ENCODE data around the gene PPFIA3. TPM values are rescaled to one million over a fixed set of nuclear protein-coding genes. Genes with fewer than 3 reads are reported as not detected.

Gene PPFIA3
- total and polyA plus RNA-seq, 2 of the 8 experiments (the other 6 are each of a cell fraction or from before 2014, with no cell fraction given), result 15.9 to 25.3 TPM

DNA sequence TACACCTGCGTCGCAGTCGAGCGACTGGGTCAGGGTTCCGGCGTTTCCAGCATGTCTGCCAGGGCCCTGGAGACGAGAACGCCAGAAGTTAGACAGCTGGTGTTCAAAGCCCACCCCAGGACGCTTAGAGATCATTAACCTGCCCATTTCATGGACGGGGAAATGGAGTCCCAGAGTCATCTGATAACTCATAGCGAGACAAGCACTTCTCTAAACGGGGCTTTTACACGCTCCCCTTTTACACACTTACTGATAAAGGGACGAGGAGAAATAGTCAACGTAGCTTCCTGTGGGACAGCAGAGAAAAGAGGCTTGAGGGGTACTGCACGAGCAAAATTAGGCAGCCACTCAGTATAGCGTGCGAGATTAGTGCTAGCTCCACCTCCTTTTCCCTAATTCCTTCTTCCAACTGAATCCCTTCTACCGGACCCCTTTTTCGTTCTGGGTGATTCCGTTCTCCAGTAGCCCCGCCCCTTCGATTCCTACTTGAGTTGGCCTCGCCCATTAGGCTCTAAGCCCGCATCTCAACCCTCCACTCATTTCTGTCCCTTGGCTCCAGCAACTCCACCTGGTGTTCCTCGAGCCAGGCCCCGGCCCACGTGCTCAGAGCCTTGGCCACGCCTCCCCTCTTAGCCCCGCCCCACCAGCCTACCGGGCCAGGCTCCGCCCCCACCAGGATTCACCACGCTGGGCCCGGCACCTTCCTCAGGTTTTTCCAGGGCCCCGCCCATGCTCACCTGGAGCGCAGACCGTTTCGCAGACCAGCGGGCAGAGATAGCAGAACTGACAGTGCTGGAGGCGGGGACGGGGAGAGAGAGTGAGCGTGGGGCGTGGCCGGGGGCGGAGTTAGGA, 32.1 kb downstream of the PPFIA3 start (continued):
- no peak; the same call in 1 of the 2 replicates for TF ChIP-seq NRF1 (IDR thresholded peaks at IDR 0.05; ENCODE audit: low read depth, low read length)
- TF ChIP-seq GABPA (IDR thresholded peaks at IDR 0.05; ENCODE audit: borderline replicate concordance, insufficient read depth, low read length), result no peak
- TF ChIP-seq POLR2AphosphoS5 (IDR thresholded peaks at IDR 0.05; ENCODE audit: low read depth, low read length), result peak; percentile 30
- TF ChIP-seq RAD21 (IDR thresholded peaks at IDR 0.05 in 1 of 2, conservative IDR thresholded peaks at IDR 0.05 in 1 of 2; ENCODE audit: low read depth in 2 of 2, low read length in 2 of 2), result no peak
- no peak for TF ChIP-seq SP2 (IDR thresholded peaks at IDR 0.05; ENCODE audit: low read length)
- TF ChIP-seq, protein P1, sequence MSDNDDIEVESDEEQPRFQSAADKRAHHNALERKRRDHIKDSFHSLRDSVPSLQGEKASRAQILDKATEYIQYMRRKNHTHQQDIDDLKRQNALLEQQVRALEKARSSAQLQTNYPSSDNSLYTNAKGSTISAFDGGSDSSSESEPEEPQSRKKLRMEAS (IDR thresholded peaks at IDR 0.05), result peak; percentile 96
- TF ChIP-seq SIN3A (conservative IDR thresholded peaks at IDR 0.05 in 1 of 2, IDR thresholded peaks at IDR 0.05 in 1 of 2; ENCODE audit: low read depth in 1 of 2, low read length in 2 of 2), result peak in 1 of 2 experiments; percentile 92; a peak in 3 of 4 replicates
- TF ChIP-seq RXRA (IDR thresholded peaks at IDR 0.05; ENCODE audit: insufficient read depth, low read depth, low read length), result no peak
- no peak for TF ChIP-seq BACH1 (IDR thresholded peaks at IDR 0.05; ENCODE audit: low read length)
- TF ChIP-seq FOSL1 (IDR thresholded peaks at IDR 0.05; ENCODE audit: insufficient read depth, low read depth, low read length), result no peak
- TF ChIP-seq POLR2A (IDR thresholded peaks at IDR 0.05; ENCODE audit: control extremely low read depth in 1 of 2, low read depth in 2 of 2, low read length in 2 of 2), result peak in 1 of 2 experiments; percentile 53; a peak in 1 of 3 replicates
- TF ChIP-seq TBP (IDR thresholded peaks at IDR 0.05; ENCODE audit: low read depth, low read length), result peak; percentile 75
- no peak for TF ChIP-seq YY1 (IDR thresholded peaks at IDR 0.05; ENCODE audit: low read depth, low read length)
- TF ChIP-seq CHD2 (IDR thresholded peaks at IDR 0.05; ENCODE audit: low read length), result 0 out of 2 replicates have a peak, but pooled peaks have one; percentile 8
- TF ChIP-seq PHF8 (conservative IDR thresholded peaks at IDR 0.05; ENCODE audit: low read depth, low read length), result no peak
- TF ChIP-seq HDAC2 (IDR thresholded peaks at IDR 0.05; ENCODE audit: borderline replicate concordance in 1 of 2, low read depth in 2 of 2, low read length in 2 of 2), result peak in 1 of 2 experiments; percentile 84; a peak in 1 of 4 replicates
- no peak for TF ChIP-seq RNF2 (IDR thresholded peaks at IDR 0.05; ENCODE audit: borderline replicate concordance, low read depth, low read length, missing control alignments, poor library complexity, severe bottlenecking)
- TF ChIP-seq, protein P2, sequence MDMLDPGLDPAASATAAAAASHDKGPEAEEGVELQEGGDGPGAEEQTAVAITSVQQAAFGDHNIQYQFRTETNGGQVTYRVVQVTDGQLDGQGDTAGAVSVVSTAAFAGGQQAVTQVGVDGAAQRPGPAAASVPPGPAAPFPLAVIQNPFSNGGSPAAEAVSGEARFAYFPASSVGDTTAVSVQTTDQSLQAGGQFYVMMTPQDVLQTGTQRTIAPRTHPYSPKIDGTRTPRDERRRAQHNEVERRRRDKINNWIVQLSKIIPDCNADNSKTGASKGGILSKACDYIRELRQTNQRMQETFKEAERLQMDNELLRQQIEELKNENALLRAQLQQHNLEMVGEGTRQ (IDR thresholded peaks at IDR 0.05; ENCODE audit: low read length), result peak; percentile 84
- peak; percentile 90; the same call in 1 of the 2 replicates for TF ChIP-seq SP4 (IDR thresholded peaks at IDR 0.05; ENCODE audit: low read length)
- no peak for TF ChIP-seq EGR1 (IDR thresholded peaks at IDR 0.05; ENCODE audit: borderline replicate concordance, low read depth, low read length)
- peak; percentile 26; the same call in 1 of the 2 replicates for TF ChIP-seq SIX5 (IDR thresholded peaks at IDR 0.05; ENCODE audit: low read depth, low read length)
- no peak for TF ChIP-seq RFX5 (IDR thresholded peaks at IDR 0.05; ENCODE audit: borderline replicate concordance, low read depth, low read length)

All from H1 (cell line).